Measurements from ENCODE around the gene ARL15. TPM values are rescaled to one million over a fixed set of nuclear protein-coding genes. Genes with fewer than 3 reads are reported as not detected.

Gene ARL15
- total and polyA plus RNA-seq, 9 of the 15 experiments (the other 6 are each of a cell fraction or from before 2014, with no cell fraction given), result 18.5 to 80.4 (median 57.0) TPM

DNA sequence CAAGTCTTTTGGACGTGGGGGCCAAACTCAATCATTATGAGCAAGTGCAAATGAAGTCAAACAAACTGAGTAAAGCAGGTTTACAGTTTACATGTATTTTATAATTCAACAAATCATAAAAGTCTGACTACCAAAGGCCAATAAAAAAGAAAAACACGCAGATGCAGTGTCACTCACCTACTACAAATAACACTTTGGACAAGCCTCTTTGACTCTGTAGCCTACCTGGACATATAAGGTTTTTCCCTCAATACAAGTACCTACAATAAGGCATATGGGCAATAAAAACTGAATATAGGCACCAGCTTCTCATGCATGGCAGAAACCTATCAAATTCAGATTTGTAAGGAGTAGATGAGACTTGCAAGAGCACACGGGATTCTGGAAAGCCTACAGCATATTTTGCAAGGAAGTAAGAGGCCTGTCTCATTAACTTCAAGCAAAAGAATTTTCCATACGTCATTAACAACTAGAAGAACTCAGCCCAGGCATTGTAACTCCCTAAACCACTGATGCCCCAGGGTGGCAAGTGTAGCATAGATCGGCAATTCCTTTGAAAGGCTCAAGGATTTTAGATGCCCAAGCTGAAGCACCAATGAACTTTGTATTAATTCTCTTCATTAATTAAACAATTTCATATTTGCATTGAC lies 21.7 kb downstream of the ARL15 start:
- FAIRE-seq (no peak), DNase-seq (ENCODE audit: extremely low read depth in 1 of 4, low spot score in 3 of 4) (no peak), ATAC-seq (no peak)
- peaks cover 100% of the 10 kb centered on the region for H3K79me2 ChIP-seq (ENCODE audit: control insufficient read depth, insufficient read depth, low read length)
- no peak overlapping the region for H3K4me3 ChIP-seq
- H2AFZ ChIP-seq (ENCODE audit: low read depth, low read length), result no peak overlapping the region
- peaks cover 0 to 24% of the 10 kb centered on the region in 2 experiments; a peak in 3 of 5 replicates for H3K4me1 ChIP-seq (replicated peaks in 1 of 2; ENCODE audit: control insufficient read depth in 2 of 2, insufficient read depth in 2 of 2, low read length in 2 of 2)
- POLR2A ChIA-PET, result interaction anchor here (1.0 to 1.4 kb wide), 3 partner anchors 13 to 22 kb away, joined by 3 to 5 read pairs (median 5); partner anchors contain the start of gene ARL15
- H3K36me3 ChIP-seq (ENCODE audit: control insufficient read depth, insufficient read depth, low read length), result peaks cover 6% of the 10 kb centered on the region; the same call in 1 of the 3 replicates
- H3K27me3 ChIP-seq (ENCODE audit: control insufficient read depth in 2 of 2, insufficient read depth in 2 of 2, low read length in 2 of 2), result no peaks in the 10 kb centered on the region
- 75% methylated on average over 5 of the region's 5 CpGs for WGBS (ENCODE audit: insufficient coverage, low coverage, missing lambda C conversion rate)
- no peak overlapping the region for H3K9ac ChIP-seq (ENCODE audit: insufficient read depth in 1 of 2, low read depth in 2 of 2, low read length in 2 of 2)
- H3K9me1 ChIP-seq (ENCODE audit: control insufficient read depth, insufficient read depth, low read length), result no peaks in the 10 kb centered on the region
- H3K9me3 ChIP-seq (replicated peaks; ENCODE audit: control insufficient read depth, insufficient read depth, low read depth, low read length), result no peaks in the 10 kb centered on the region
- in situ Hi-C loops (cut with MboI) (no loop called here), intact Hi-C loops (cut with micrococcal nuclease) (no loop called here)
- H3K27ac ChIP-seq (ENCODE audit: extremely low read depth, low read depth, low read length), result no peak overlapping the region
- CTCF ChIA-PET (ENCODE audit: low intra/inter-chr PET ratio), result no interaction called here
- no peak overlapping the region for H3K4me2 ChIP-seq (ENCODE audit: insufficient read depth, low read length)
- H4K20me1 ChIP-seq (replicated peaks; ENCODE audit: control insufficient read depth, insufficient read depth, low read length), result peaks cover 4% of the 10 kb centered on the region; the same call in 1 of the 2 replicates
- BruUV-seq (replicated peaks), result no TSS peak
- TF ChIP-seq, protein P1, sequence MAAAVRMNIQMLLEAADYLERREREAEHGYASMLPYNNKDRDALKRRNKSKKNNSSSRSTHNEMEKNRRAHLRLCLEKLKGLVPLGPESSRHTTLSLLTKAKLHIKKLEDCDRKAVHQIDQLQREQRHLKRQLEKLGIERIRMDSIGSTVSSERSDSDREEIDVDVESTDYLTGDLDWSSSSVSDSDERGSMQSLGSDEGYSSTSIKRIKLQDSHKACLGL (CRISPR knock-in tag; IDR thresholded peaks at IDR 0.05; ENCODE audit: borderline replicate concordance, poor library complexity, severe bottlenecking), result no peak
- TF ChIP-seq ARID1B (IDR thresholded peaks at IDR 0.05), result no peak
- no peak for TF ChIP-seq ZC3H8 (IDR thresholded peaks at IDR 0.05)
- no peak for TF ChIP-seq CCNT2 (IDR thresholded peaks at IDR 0.05; ENCODE audit: borderline replicate concordance, extremely low read depth, insufficient read length, low read depth, low read length)
- TF ChIP-seq SREBF1 (IDR thresholded peaks at IDR 0.05; ENCODE audit: borderline replicate concordance, low read depth, low read length), result no peak
- TF ChIP-seq, protein P2, sequence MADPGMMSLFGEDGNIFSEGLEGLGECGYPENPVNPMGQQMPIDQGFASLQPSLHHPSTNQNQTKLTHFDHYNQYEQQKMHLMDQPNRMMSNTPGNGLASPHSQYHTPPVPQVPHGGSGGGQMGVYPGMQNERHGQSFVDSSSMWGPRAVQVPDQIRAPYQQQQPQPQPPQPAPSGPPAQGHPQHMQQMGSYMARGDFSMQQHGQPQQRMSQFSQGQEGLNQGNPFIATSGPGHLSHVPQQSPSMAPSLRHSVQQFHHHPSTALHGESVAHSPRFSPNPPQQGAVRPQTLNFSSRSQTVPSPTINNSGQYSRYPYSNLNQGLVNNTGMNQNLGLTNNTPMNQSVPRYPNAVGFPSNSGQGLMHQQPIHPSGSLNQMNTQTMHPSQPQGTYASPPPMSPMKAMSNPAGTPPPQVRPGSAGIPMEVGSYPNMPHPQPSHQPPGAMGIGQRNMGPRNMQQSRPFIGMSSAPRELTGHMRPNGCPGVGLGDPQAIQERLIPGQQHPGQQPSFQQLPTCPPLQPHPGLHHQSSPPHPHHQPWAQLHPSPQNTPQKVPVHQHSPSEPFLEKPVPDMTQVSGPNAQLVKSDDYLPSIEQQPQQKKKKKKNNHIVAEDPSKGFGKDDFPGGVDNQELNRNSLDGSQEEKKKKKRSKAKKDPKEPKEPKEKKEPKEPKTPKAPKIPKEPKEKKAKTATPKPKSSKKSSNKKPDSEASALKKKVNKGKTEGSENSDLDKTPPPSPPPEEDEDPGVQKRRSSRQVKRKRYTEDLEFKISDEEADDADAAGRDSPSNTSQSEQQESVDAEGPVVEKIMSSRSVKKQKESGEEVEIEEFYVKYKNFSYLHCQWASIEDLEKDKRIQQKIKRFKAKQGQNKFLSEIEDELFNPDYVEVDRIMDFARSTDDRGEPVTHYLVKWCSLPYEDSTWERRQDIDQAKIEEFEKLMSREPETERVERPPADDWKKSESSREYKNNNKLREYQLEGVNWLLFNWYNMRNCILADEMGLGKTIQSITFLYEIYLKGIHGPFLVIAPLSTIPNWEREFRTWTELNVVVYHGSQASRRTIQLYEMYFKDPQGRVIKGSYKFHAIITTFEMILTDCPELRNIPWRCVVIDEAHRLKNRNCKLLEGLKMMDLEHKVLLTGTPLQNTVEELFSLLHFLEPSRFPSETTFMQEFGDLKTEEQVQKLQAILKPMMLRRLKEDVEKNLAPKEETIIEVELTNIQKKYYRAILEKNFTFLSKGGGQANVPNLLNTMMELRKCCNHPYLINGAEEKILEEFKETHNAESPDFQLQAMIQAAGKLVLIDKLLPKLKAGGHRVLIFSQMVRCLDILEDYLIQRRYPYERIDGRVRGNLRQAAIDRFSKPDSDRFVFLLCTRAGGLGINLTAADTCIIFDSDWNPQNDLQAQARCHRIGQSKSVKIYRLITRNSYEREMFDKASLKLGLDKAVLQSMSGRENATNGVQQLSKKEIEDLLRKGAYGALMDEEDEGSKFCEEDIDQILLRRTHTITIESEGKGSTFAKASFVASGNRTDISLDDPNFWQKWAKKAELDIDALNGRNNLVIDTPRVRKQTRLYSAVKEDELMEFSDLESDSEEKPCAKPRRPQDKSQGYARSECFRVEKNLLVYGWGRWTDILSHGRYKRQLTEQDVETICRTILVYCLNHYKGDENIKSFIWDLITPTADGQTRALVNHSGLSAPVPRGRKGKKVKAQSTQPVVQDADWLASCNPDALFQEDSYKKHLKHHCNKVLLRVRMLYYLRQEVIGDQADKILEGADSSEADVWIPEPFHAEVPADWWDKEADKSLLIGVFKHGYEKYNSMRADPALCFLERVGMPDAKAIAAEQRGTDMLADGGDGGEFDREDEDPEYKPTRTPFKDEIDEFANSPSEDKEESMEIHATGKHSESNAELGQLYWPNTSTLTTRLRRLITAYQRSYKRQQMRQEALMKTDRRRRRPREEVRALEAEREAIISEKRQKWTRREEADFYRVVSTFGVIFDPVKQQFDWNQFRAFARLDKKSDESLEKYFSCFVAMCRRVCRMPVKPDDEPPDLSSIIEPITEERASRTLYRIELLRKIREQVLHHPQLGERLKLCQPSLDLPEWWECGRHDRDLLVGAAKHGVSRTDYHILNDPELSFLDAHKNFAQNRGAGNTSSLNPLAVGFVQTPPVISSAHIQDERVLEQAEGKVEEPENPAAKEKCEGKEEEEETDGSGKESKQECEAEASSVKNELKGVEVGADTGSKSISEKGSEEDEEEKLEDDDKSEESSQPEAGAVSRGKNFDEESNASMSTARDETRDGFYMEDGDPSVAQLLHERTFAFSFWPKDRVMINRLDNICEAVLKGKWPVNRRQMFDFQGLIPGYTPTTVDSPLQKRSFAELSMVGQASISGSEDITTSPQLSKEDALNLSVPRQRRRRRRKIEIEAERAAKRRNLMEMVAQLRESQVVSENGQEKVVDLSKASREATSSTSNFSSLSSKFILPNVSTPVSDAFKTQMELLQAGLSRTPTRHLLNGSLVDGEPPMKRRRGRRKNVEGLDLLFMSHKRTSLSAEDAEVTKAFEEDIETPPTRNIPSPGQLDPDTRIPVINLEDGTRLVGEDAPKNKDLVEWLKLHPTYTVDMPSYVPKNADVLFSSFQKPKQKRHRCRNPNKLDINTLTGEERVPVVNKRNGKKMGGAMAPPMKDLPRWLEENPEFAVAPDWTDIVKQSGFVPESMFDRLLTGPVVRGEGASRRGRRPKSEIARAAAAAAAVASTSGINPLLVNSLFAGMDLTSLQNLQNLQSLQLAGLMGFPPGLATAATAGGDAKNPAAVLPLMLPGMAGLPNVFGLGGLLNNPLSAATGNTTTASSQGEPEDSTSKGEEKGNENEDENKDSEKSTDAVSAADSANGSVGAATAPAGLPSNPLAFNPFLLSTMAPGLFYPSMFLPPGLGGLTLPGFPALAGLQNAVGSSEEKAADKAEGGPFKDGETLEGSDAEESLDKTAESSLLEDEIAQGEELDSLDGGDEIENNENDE (IDR thresholded peaks at IDR 0.05; ENCODE audit: low read depth, low read length), result no peak
- no peak for TF ChIP-seq KDM5B (IDR thresholded peaks at IDR 0.05; ENCODE audit: insufficient replicate concordance, low read depth, low read length)
- no peak for TF ChIP-seq IRF2 (CRISPR knock-in tag; IDR thresholded peaks at IDR 0.05)
- no peak for TF ChIP-seq SMARCA4 (IDR thresholded peaks at IDR 0.05)
- TF ChIP-seq ILK (tag; IDR thresholded peaks at IDR 0.05; ENCODE audit: borderline replicate concordance, low read depth), result no peak

Measured in K562 (cell line).